B cell (primary cell): ENCODE results near the gene ITGB2. TPM values are rescaled to one million over a fixed set of nuclear protein-coding genes. Genes with fewer than 3 reads are reported as not detected.
A peak's percentile ranks its signal among the peaks of the same experiment; 100 is the strongest.

Source experiments
- ATAC-seq: fragments of 200-7000 bp; cut with Tn5 transposase; one replicate; pipeline ENCODE4 v1.10.0; 2021; ENCODE audit warnings: low read depth, mild to moderate bottlenecking, moderate number of reproducible peaks, moderate library complexity
- CTCF ChIA-PET: fragments of 350-600 bp; sonication (Branson Sonifier 250); formaldehyde crosslinking; loops from one replicate; lab custom pipeline; 2021; ENCODE audit warnings: antibody characterized with exemption, inconsistent platforms; lab: Charles Lee
- POLR2A ChIA-PET: fragments of 350-600 bp; sonication (Branson Sonifier 250); formaldehyde crosslinking; loops from one replicate; lab custom pipeline; 2021; ENCODE audit warnings: antibody characterized with exemption; lab: Charles Lee
- DNase-seq: peaks from one replicate; pipeline ENCODE4 v3.0.0; 2013
- H2AFZ ChIP-seq: 2 replicates; pipeline ENCODE4 v1.6.1; 2012; ENCODE audit warnings: mild to moderate bottlenecking, low read depth, low read length; ENCODE audit not compliant: insufficient read depth, poor library complexity, severe bottlenecking
- H3K27ac ChIP-seq, 2 donors: 1 replicate in 1 of 2; 2 replicates in 1 of 2; pipeline ENCODE4 v1.5.1; 2012 to 2013; ENCODE audit warnings: low read length in 2 of 2, mild to moderate bottlenecking in 2 of 2, moderate library complexity in 1 of 2
- H3K27me3 ChIP-seq, 4 experiments: fragments of 200-600 bp in 1 of 4; sonication (generic) in 1 of 4; replicated peaks in 1 of 4; 1 replicate in 2 of 4; 2 replicates in 2 of 4; pipeline versions ENCODE4 v1.6.1 to v1.7.0; 2013 to 2016; ENCODE audit warnings: low read length in 3 of 4, mild to moderate bottlenecking in 2 of 4, mixed read lengths in 1 of 4, moderate library complexity in 1 of 4; ENCODE audit not compliant: insufficient read depth in 4 of 4, control insufficient read depth in 3 of 4; ENCODE audit errors: control extremely low read depth in 1 of 4
- H3K36me3 ChIP-seq, 2 experiments: replicated peaks in 1 of 2; 1 replicate in 1 of 2; 2 replicates in 1 of 2; pipeline versions ENCODE4 v1.6.1 to v1.7.1; 2013; ENCODE audit warnings: low read length in 1 of 2; ENCODE audit not compliant: insufficient read depth in 2 of 2, control insufficient read depth in 1 of 2; ENCODE audit errors: control extremely low read depth in 1 of 2, extremely low read depth in 1 of 2
- H3K4me1 ChIP-seq, 2 donors: fragments of 200-600 bp in 1 of 2; sonication (generic) in 1 of 2; 1 replicate in 1 of 2; 2 replicates in 1 of 2; pipeline versions ENCODE4 v1.5.1 to v1.6.1; 2013 to 2017; ENCODE audit warnings: low read length in 2 of 2; ENCODE audit not compliant: control insufficient read depth in 2 of 2, insufficient read depth in 2 of 2
- H3K4me2 ChIP-seq: replicated peaks from 2 replicates; pipeline ENCODE3; 2012; ENCODE audit warnings: mild to moderate bottlenecking, low read depth, low read length; ENCODE audit not compliant: poor library complexity, severe bottlenecking
- H3K4me3 ChIP-seq, 5 experiments: fragments of 200-600 bp in 1 of 5; sonication (generic) in 1 of 5; 1 replicate in 3 of 5; 2 replicates in 2 of 5; pipeline versions ENCODE4 v1.5.1 to v1.7.0; 2011 to 2016; ENCODE audit warnings: low read length in 4 of 5, mild to moderate bottlenecking in 4 of 5, low read depth in 2 of 5, control low read depth in 1 of 5, moderate library complexity in 1 of 5; ENCODE audit not compliant: insufficient read depth in 1 of 5; ENCODE audit errors: control extremely low read depth in 1 of 5, extremely low read depth in 1 of 5
- H3K79me2 ChIP-seq: fragments of 200-600 bp; sonication (generic); one replicate; pipeline ENCODE4 v1.6.0; 2016; ENCODE audit warnings: low read length; ENCODE audit not compliant: control insufficient read depth, insufficient read depth
- H3K9ac ChIP-seq: fragments of 200-600 bp; sonication (generic); 2 replicates; pipeline ENCODE4 v1.6.1; 2017; ENCODE audit warnings: mild to moderate bottlenecking, low read length, moderate library complexity
- H3K9me3 ChIP-seq, 3 donors: one replicate each; pipeline versions ENCODE4 v1.6.1 to v1.7.1; 2013; ENCODE audit warnings: low read length in 2 of 3; ENCODE audit not compliant: control insufficient read depth in 2 of 3, insufficient read depth in 1 of 3; ENCODE audit errors: control extremely low read depth in 1 of 3
- H4K20me1 ChIP-seq: 2 replicates; pipeline ENCODE4 v1.6.0; 2012; ENCODE audit warnings: mild to moderate bottlenecking, low read length; ENCODE audit not compliant: insufficient read depth, control insufficient read depth, poor library complexity, severe bottlenecking
- H3K27ac Mint-ChIP-seq: one replicate; pipeline ENCODE4 v1.8.0; 2021; ENCODE audit warnings: mixed read lengths
- H3K27me3 Mint-ChIP-seq: one replicate; pipeline ENCODE4 v1.8.0; 2021; ENCODE audit warnings: mixed read lengths
- H3K4me1 Mint-ChIP-seq: one replicate; pipeline ENCODE4 v1.8.0; 2021; ENCODE audit warnings: mixed read lengths
- H3K4me3 Mint-ChIP-seq: one replicate; pipeline ENCODE4 v1.8.0; 2021; ENCODE audit warnings: mixed read lengths
- H3K9me3 Mint-ChIP-seq: one replicate; pipeline ENCODE4 v1.8.0; 2022; ENCODE audit warnings: mixed read lengths; ENCODE audit not compliant: insufficient read depth
- CTCF ChIP-seq: fragments of 200-600 bp; IDR thresholded peaks from one replicate; pipeline ENCODE4 v1.8.0; 2022; ENCODE audit warnings: antibody characterized with exemption, mild to moderate bottlenecking
- EZH2 ChIP-seq: IDR thresholded peaks from 2 replicates; pipeline ENCODE4 v1.6.1; 2012; ENCODE audit warnings: borderline replicate concordance, low read depth, mild to moderate bottlenecking, moderate library complexity, low read length; ENCODE audit not compliant: insufficient read depth, poor library complexity, severe bottlenecking
- WGBS: methylation state at CpG from one replicate; pipeline ENCODE4 v1.1.5; 2013; ENCODE audit warnings: missing lambda C conversion rate; ENCODE audit not compliant: insufficient coverage; 5-methylcytosine and 5-hydroxymethylcytosine counted together
- intact Hi-C: fragments of 100-400 bp; cut with micrococcal nuclease; formaldehyde crosslinking; loops from one replicate; pipeline ENCODE4 v1.10.0; 2022
- polyA plus RNA-seq: library from polyadenylated mRNA; depleted of rRNA; stranded (reverse); fragments of >200 nt; gene quantifications from 2 replicates; pipeline ENCODE4 v1.2.3, GENCODE V29; 2012
- total RNA-seq, 2 donors: library from RNA; stranded (reverse); fragments of 120-200 nt in 1 of 2; gene quantifications; 1 replicate in 1 of 2; 2 replicates in 1 of 2; pipeline versions ENCODE4 v1.2.3 to v1.2.4, GENCODE V29; 2013 to 2022

ITGB2 gene
- total and polyA plus RNA-seq, 2 donors (not counting 1 experiment from before 2014, with no cell fraction given) = 102 to 368 TPM

DNA sequence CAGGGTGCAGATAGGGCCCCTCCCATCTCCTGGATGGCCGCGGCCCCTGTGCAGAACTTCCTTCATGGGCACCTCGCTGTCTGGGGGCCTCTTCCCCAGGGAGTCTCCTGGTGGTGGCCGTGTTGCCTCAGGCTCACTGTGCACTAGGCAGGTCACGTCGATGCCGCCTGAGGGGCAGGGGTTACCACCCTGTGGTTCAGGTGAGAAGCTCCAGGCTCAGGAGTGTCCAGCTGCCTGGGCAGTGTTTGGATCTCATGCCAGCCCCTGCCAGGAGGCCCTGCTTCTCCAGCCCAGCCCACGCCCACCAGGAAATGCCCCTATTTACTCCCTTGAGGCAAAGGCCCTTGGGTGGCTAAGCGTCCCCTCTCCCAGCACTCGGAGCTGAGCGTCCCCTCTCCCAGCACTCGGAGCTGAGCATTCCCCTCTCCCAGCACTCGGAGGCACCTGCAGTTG is 2.1 kb downstream of the ITGB2 start:
- H3K4me3 Mint-ChIP-seq = peak overlapping the region; percentile 69
- H3K4me2 ChIP-seq = peak overlapping the region; percentile 90
- H3K27me3 Mint-ChIP-seq = no peaks in the 10 kb centered on the region
- CTCF ChIA-PET = interaction anchor here (0.7 to 10.1 kb wide), 6 partner anchors 7 to 31 kb away, joined by 3 to 108 read pairs (median 6); no protein-coding TSS in a partner anchor
- H3K27ac ChIP-seq = peak overlapping the region in 1 of 2 donors; percentile 43
- TF ChIP-seq CTCF = no peak
- no peak for TF ChIP-seq EZH2
- peaks cover 29% of the 10 kb centered on the region for H4K20me1 ChIP-seq
- H3K27me3 ChIP-seq = no peaks in the 10 kb centered on the region
- peaks cover 91% of the 10 kb centered on the region for H3K79me2 ChIP-seq
- H3K4me3 ChIP-seq = peak overlapping the region in 3 of 5 experiments; percentile 6 to 87 (median 74)
- peaks cover 83 to 90% of the 10 kb centered on the region in 2 donors for H3K4me1 ChIP-seq
- peaks cover 77% of the 10 kb centered on the region for H3K4me1 Mint-ChIP-seq
- 61% methylated on average over 13 of the region's 13 CpGs for WGBS
- H3K9ac ChIP-seq = peak overlapping the region; percentile 81
- H2AFZ ChIP-seq = no peak overlapping the region
- peak overlapping the region; percentile 78 for H3K27ac Mint-ChIP-seq
- ATAC-seq (no peak), DNase-seq (no peak)
- peaks cover 0 to 27% of the 10 kb centered on the region in 2 experiments for H3K36me3 ChIP-seq
- POLR2A ChIA-PET = interaction anchor here (0.6 to 1.4 kb wide), 2 partner anchors 10 to 13 kb away, joined by 3 to 6 read pairs; no protein-coding TSS in a partner anchor
- intact Hi-C loops = no loop called here
- no peaks in the 10 kb centered on the region for H3K9me3 ChIP-seq
- no peaks in the 10 kb centered on the region for H3K9me3 Mint-ChIP-seq

GRCh38 chr21:44918107-44918470 is 2.6 kb downstream of the ITGB2 start:
- no peak for TF ChIP-seq EZH2
- no peak for TF ChIP-seq CTCF
- intact Hi-C loops = no loop called here
- Mint-ChIP-seq H3K27ac (peak overlapping the region; percentile 78), H3K4me3 (peak overlapping the region; percentile 69), H3K27me3 (no peaks in the 10 kb centered on the region), H3K9me3 (no peaks in the 10 kb centered on the region), H3K4me1 (peaks cover 77% of the 10 kb centered on the region)
- Histone ChIP-seq H3K79me2 (peaks cover 96% of the 10 kb centered on the region), H4K20me1 (peaks cover 34% of the 10 kb centered on the region), H3K9ac (no peak overlapping the region), H3K4me3 (peak overlapping the region in 1 of 5 experiments; percentile 74), H3K4me1 (peaks cover 83 to 90% of the 10 kb centered on the region in 2 donors), H3K27me3 (no peaks in the 10 kb centered on the region), H3K36me3 (peaks cover 0 to 27% of the 10 kb centered on the region in 2 experiments), H3K9me3 (no peaks in the 10 kb centered on the region), H3K4me2 (peak overlapping the region; percentile 90), H2AFZ (no peak overlapping the region), H3K27ac (peak overlapping the region in 1 of 2 donors; percentile 43)
- ChIA-PET POLR2A (interaction anchor here (2.3 kb wide), 1 partner anchor 8 kb away, joined by 9 read pairs; no protein-coding TSS in a partner anchor), CTCF (interaction anchor here (1.6 to 10.1 kb wide), 5 partner anchors 9 to 26 kb away, joined by 5 to 108 read pairs (median 10); no protein-coding TSS in a partner anchor)
- DNase-seq = no peak
- WGBS = 88% methylated on average over 12 of the region's 12 CpGs
- ATAC-seq = no peak
